GM23248 (cell line): ENCODE data around the gene CCDC197. TPM values are rescaled to one million over a fixed set of nuclear protein-coding genes. Genes with fewer than 3 reads are reported as not detected.

Experiments used
- DNase-seq: peaks from one replicate; pipeline ENCODE4 v3.0.0-alpha.2; 2015
- H2AFZ ChIP-seq: fragments of 200-600 bp; sonication (generic); 2 replicates; pipeline ENCODE4 v1.6.1; 2016; ENCODE audit warnings: antibody characterized with exemption
- H3F3A ChIP-seq: fragments of 200-600 bp; sonication (generic); 2 replicates; pipeline ENCODE4 v1.6.1; 2016; ENCODE audit warnings: mild to moderate bottlenecking, antibody characterized with exemption, mixed run types; ENCODE audit not compliant: insufficient read depth
- H3K27ac ChIP-seq: fragments of 200-600 bp; sonication (generic); 2 replicates; pipeline ENCODE4 v1.5.1; 2016; ENCODE audit warnings: mild to moderate bottlenecking
- H3K27me3 ChIP-seq: fragments of 200-600 bp; sonication (generic); replicated peaks from 2 replicates; pipeline ENCODE4 v1.6.1; 2016; ENCODE audit warnings: mild to moderate bottlenecking; ENCODE audit not compliant: insufficient read depth
- H3K36me3 ChIP-seq: fragments of 200-600 bp; sonication (generic); 2 replicates; pipeline ENCODE4 v1.6.1; 2016; ENCODE audit warnings: low read depth, mild to moderate bottlenecking
- H3K4me1 ChIP-seq: fragments of 200-600 bp; sonication (generic); 2 replicates; pipeline ENCODE4 v1.6.1; 2016; ENCODE audit warnings: mild to moderate bottlenecking; ENCODE audit not compliant: insufficient read depth
- H3K4me2 ChIP-seq: fragments of 200-600 bp; sonication (generic); one replicate; pipeline ENCODE4 v1.6.1; 2016; ENCODE audit warnings: mild to moderate bottlenecking; ENCODE audit not compliant: unreplicated experiment
- H3K4me3 ChIP-seq: fragments of 200-600 bp; sonication (generic); 2 replicates; pipeline ENCODE4 v1.5.1; 2016; ENCODE audit warnings: mild to moderate bottlenecking
- H3K79me2 ChIP-seq: fragments of 200-600 bp; sonication (generic); 2 replicates; pipeline ENCODE4 v1.6.1; 2016; ENCODE audit warnings: mild to moderate bottlenecking; ENCODE audit not compliant: insufficient read depth
- H3K9ac ChIP-seq: fragments of 200-600 bp; sonication (generic); 2 replicates; pipeline ENCODE4 v1.6.1; 2016; ENCODE audit warnings: mild to moderate bottlenecking
- H3K9me2 ChIP-seq: fragments of 200-600 bp; sonication (generic); 2 replicates; pipeline ENCODE4 v1.6.1; 2016; ENCODE audit warnings: mixed run types, mild to moderate bottlenecking, moderate library complexity; ENCODE audit not compliant: insufficient read depth
- H3K9me3 ChIP-seq: fragments of 200-600 bp; sonication (generic); one replicate; pipeline ENCODE4 v1.6.1; 2017; ENCODE audit warnings: low read depth
- H4K20me1 ChIP-seq: fragments of 200-600 bp; sonication (generic); 2 replicates; pipeline ENCODE4 v1.6.0; 2016; ENCODE audit not compliant: insufficient read depth
- EZH2 ChIP-seq: fragments of 200-600 bp; sonication (generic); IDR thresholded peaks from 2 replicates; pipeline ENCODE4 v1.6.1; 2018; ENCODE audit warnings: antibody characterized with exemption, mild to moderate bottlenecking; ENCODE audit not compliant: insufficient read depth, poor library complexity, severe bottlenecking
- EZH2phosphoT487 ChIP-seq: fragments of 200-600 bp; sonication (generic); IDR thresholded peaks from 2 replicates; pipeline ENCODE4 v1.6.1; 2018; ENCODE audit warnings: antibody characterized with exemption, moderate library complexity, mild to moderate bottlenecking, low read depth; ENCODE audit not compliant: insufficient read depth
- WGBS, 2 experiments: methylation state at CpG; one replicate each; pipeline ENCODE4 v1.1.6; 2015 to 2017; ENCODE audit warnings: low lambda C conversion rate in 2 of 2, low coverage in 1 of 2; ENCODE audit errors: missing lambda C conversion rate in 2 of 2; 5-methylcytosine and 5-hydroxymethylcytosine counted together
- in situ Hi-C: fragments of 300-500 bp; cut with MboI; formaldehyde crosslinking; loops from 2 replicates; pipeline ENCODE4 v1.15.0; 2020
- polyA plus RNA-seq: library from polyadenylated mRNA; unstranded; fragments of >200 nt; fragmentation: Nextera tagmentation; extraction: Ambion mirVana; gene quantifications from 2 replicates; pipeline ENCODE4 v1.2.1, GENCODE V29; 2016
- total RNA-seq: library from RNA; depleted of rRNA; stranded (reverse); fragments of >200 nt; shearing (Covaris generic); gene quantifications from 2 replicates; pipeline ENCODE4 v1.2.3, GENCODE V29; 2014

CCDC197 gene
- total and polyA plus RNA-seq, 2 experiments from 2014 or later: not detected

GRCh38 chr14:93967637-93968250 is 29.4 kb upstream of the CCDC197 start:
- Histone ChIP-seq H3F3A (peaks cover 25% of the 10 kb centered on the region), H3K9ac (no peak overlapping the region), H4K20me1 (no peaks in the 10 kb centered on the region), H3K36me3 (no peaks in the 10 kb centered on the region), H3K9me2 (no peaks in the 10 kb centered on the region), H2AFZ (no peak overlapping the region), H3K4me1 (peaks cover 10% of the 10 kb centered on the region), H3K9me3 (no peaks in the 10 kb centered on the region), H3K27me3 (no peaks in the 10 kb centered on the region; the same call in 1 of the 2 replicates), H3K79me2 (no peaks in the 10 kb centered on the region), H3K27ac (no peak overlapping the region), H3K4me3 (no peak overlapping the region), H3K4me2 (no peak overlapping the region)
- 86% methylated on average over 10 of the region's 10 CpGs for WGBS, 2 experiments
- no peak for TF ChIP-seq EZH2phosphoT487
- no peak for TF ChIP-seq EZH2
- in situ Hi-C loops: no loop called here
- DNase-seq: no peak

GRCh38 chr14:93969082-93969828 is 27.8 kb upstream of the CCDC197 start:
- Histone ChIP-seq H3K9ac (no peak overlapping the region), H3K36me3 (no peaks in the 10 kb centered on the region), H3K9me3 (no peaks in the 10 kb centered on the region), H3K4me3 (no peak overlapping the region), H3K4me2 (no peak overlapping the region), H4K20me1 (no peaks in the 10 kb centered on the region), H3K4me1 (peaks cover 10% of the 10 kb centered on the region), H3F3A (peaks cover 25% of the 10 kb centered on the region), H2AFZ (no peak overlapping the region), H3K9me2 (no peaks in the 10 kb centered on the region), H3K27me3 (no peaks in the 10 kb centered on the region; the same call in 1 of the 2 replicates), H3K27ac (no peak overlapping the region), H3K79me2 (no peaks in the 10 kb centered on the region)
- 81 to 86% methylated on average over 12 of the region's 12 CpGs for WGBS, 2 experiments
- TF ChIP-seq EZH2phosphoT487: no peak
- no peak for TF ChIP-seq EZH2
- in situ Hi-C loops: no loop called here
- no peak for DNase-seq

GRCh38 chr14:93970585-93970964 is 26.5 kb upstream of the CCDC197 start:
- Histone ChIP-seq H3K9ac (no peak overlapping the region), H3K4me2 (peak overlapping the region; percentile 32), H3K9me3 (no peaks in the 10 kb centered on the region), H3F3A (peaks cover 15% of the 10 kb centered on the region), H3K36me3 (no peaks in the 10 kb centered on the region), H3K27ac (no peak overlapping the region), H3K27me3 (no peaks in the 10 kb centered on the region; the same call in 1 of the 2 replicates), H3K9me2 (no peaks in the 10 kb centered on the region), H3K4me1 (peaks cover 9% of the 10 kb centered on the region), H3K79me2 (no peaks in the 10 kb centered on the region), H4K20me1 (no peaks in the 10 kb centered on the region), H3K4me3 (peak overlapping the region; percentile 29; the same call in 1 of the 2 replicates), H2AFZ (no peak overlapping the region)
- 34 to 38% methylated on average over 9 of the region's 9 CpGs for WGBS, 2 experiments
- DNase-seq: peak; percentile 36
- in situ Hi-C loops: no loop called here
- TF ChIP-seq EZH2 (no peak), EZH2phosphoT487 (no peak)

GRCh38 chr14:93970965-93971634 is 26.0 kb upstream of the CCDC197 start:
- H3K27ac ChIP-seq: no peak overlapping the region
- peaks cover 10% of the 10 kb centered on the region for H3F3A ChIP-seq
- no peaks in the 10 kb centered on the region for H3K36me3 ChIP-seq
- H3K4me1 ChIP-seq: peaks cover 4% of the 10 kb centered on the region; the same call in 1 of the 2 replicates
- no peaks in the 10 kb centered on the region for H3K79me2 ChIP-seq
- H3K4me2 ChIP-seq: peak overlapping the region; percentile 32
- H2AFZ ChIP-seq: no peak overlapping the region
- no peaks in the 10 kb centered on the region for H3K9me2 ChIP-seq
- no peak overlapping the region for H3K9ac ChIP-seq
- 26 to 40% methylated on average over 15 of the region's 15 CpGs for WGBS, 2 experiments
- H3K9me3 ChIP-seq: no peaks in the 10 kb centered on the region
- DNase-seq: peak; percentile 43
- TF ChIP-seq EZH2phosphoT487: no peak
- TF ChIP-seq EZH2: no peak
- no peaks in the 10 kb centered on the region; the same call in 1 of the 2 replicates for H3K27me3 ChIP-seq
- no peaks in the 10 kb centered on the region for H4K20me1 ChIP-seq
- H3K4me3 ChIP-seq: peak overlapping the region; percentile 29; the same call in 1 of the 2 replicates
- in situ Hi-C loops: no loop called here
